Jurkat, Clone E6-1 (cell line): Measurements from ENCODE around the gene EPC2.
"Not testable (repeated sequence)": the region's sequence is repeated elsewhere in the genome, so short reads cannot be mapped to it uniquely, and the experiment has no call there.

Source experiments
- DNase-seq: peaks from one replicate; pipeline ENCODE4 v3.0.0-alpha.2; 2011; ENCODE audit warnings: low read depth, low spot score
- H3K4me3 ChIP-seq: 2 replicates; pipeline ENCODE4 v1.5.1; 2011; ENCODE audit warnings: mild to moderate bottlenecking, low read length, control low read depth, moderate library complexity

The EPC2 gene

GRCh38 chr2:148756292-148756975 lies 111.9 kb downstream of the EPC2 start:
- no peak for DNase-seq
- no peak overlapping the region for H3K4me3 ChIP-seq

DNA sequence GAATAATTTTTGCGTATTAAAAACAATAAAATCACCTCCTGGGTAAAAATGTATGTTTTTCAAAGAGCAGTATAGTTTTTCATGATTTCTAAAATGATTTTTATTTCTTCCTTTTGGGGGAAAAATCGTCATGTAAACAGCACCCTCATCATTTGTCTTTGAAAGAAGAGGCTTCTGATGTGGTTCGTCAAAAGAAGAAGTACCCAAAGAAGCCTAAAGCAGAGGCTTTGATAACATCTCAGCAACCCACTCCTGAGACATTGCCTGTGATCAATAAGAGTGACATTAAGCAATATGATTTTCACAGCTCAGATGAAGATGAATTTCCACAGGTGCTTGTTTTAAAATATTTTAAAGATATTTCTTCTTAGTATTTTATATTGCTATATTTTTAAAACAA lies 120.3 kb downstream of the EPC2 start:
- peak; percentile 28 for DNase-seq
- H3K4me3 ChIP-seq: no peak overlapping the region

DNA sequence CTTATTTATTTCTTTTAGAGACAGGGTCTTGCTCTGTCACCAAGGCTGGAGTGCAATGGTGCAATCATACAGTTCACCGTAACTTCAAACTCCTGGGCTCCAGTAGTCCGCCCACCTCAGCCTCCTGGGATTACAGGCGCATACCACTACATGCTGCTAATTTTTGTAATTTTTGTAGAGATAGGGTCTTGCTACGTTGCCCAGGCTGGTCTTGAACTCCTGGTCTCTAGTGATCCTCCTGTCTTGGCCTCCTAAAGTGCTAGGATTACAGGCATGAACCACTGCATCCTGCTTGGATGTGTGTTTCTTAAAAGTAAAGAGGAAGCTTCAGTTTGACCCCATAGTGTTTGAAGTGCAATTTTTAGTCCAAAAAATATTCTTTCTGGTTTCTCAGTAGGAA lies 125.5 kb downstream of the EPC2 start:
- no peak overlapping the region for H3K4me3 ChIP-seq
- DNase-seq: no peak

DNA sequence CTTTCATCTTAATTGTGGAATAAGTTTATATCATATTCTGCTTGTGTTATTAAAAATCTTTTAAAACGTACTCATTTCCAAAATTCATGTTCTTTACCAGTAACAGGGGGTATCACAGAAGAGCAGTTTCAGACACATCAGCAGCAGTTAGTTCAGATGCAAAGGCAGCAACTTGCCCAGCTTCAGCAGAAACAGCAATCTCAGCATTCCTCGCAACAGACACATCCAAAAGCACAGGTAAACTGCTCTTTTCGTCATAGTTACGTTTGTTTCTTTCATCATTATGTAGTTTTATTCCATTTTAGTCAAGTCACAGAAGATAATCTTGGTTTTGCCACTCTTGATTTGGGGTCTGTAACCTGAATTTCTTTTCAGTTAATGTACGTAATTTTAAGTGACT lies 137.0 kb downstream of the EPC2 start:
- no peak overlapping the region for H3K4me3 ChIP-seq

DNA sequence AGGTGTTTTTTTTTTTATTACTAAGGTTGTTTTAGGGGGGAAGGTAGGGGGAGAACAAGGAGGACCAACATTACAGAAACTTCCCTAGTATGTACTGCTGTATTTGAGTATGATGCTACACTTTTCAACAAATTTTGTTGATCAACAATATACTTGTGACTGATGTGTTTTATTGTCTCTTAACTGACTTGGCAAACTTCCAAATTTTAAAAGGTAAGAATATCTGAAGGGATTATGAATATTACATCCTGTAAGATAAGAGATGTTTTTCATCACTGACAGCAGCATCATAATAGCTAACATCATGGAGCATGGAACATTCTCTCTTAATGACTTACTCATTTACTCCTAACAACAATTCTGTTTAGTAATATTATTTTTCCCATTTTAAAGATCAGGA lies 144.5 kb downstream of the EPC2 start:
- H3K4me3 ChIP-seq: no peak overlapping the region
- DNase-seq: no peak

More for the DNA sequence above, 137.0 kb downstream of the EPC2 start:
- DNase-seq: no peak

DNA sequence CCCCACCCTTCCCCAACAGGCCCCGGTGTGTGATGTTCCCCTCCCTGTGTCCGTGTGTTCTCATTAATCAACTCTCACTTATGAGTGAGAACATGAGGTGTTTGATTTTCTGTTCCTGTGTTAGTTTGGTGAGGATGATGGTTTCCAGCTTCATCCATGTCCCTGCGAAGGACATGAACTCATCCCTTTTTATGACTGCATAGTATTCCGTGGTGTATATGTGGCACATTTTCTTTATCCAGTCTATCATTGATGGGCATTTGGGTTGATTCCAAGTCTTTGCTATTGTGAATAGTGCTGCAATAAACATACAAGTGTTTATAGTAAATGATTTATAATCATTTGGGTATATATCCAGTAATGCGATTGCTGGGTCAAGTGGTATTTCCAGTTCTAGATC lies 145.6 kb downstream of the EPC2 start:
- not testable (repeated sequence) for H3K4me3 ChIP-seq, DNase-seq

- no peak overlapping the region for H3K4me3 ChIP-seq
- DNase-seq: no peak
Observed at GRCh38 chr2:148794558-148794957, 150.0 kb downstream of the EPC2 start.

GRCh38 chr2:148796735-148797512 lies 152.4 kb downstream of the EPC2 start:
- H3K4me3 ChIP-seq: no peak overlapping the region
- DNase-seq: peak; percentile 19

DNA sequence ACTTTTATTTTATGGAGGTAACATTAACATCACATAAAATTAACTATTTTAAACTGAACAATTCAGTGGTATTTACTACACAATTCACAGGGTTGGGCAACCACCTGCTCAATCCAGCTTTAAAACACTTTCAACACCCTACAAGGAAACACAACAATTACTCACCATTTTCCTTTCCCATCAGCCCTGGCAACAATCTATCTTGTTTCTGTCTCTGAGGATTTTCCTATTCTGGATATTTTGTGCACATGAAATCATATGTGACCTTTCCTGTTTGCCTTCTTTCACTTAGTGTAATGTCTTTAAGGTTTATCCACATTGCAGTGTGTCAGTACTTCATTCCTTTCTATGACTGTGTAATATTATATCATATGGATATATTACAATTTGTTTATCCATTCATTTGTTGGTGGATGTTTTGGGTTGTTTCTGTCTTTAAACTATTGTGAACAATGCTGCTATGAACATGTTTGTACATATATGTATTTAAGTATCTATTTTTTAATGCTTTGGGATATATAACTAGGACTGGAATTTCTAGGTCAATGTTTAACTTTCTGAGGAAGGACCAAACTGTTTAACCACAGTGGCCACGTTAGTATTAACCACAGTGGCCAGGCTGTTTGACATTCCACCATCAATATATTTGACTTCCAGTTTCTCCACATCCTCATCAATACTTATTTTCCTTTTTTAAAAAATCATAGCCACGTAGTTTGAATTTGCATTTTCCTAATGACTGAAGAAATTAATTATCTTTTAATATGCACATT lies 158.1 kb downstream of the EPC2 start:
- no peak overlapping the region for H3K4me3 ChIP-seq
- DNase-seq: no peak

GRCh38 chr2:148810081-148810480 lies 165.5 kb downstream of the EPC2 start:
- no peak for DNase-seq

DNA sequence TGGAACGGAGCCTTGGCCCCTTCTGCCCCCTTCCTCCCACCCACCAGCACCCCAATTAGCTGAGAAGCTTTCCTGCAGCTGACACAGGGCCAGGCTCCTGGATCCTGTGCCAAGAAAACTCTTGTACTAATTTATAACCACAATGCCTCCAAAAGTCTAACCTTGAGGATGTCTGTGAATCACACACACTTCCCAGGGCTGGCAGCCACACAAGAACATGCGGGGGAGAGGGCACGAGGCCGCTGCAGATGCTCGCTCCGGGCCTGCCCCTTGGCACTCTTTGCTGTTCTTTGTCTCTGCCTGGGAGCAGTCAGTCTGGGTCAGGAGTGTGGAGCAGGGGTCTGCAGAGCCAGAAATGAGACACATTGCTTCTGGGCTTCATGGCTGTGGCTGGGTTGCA lies 167.8 kb downstream of the EPC2 start:
- DNase-seq: no peak

More at GRCh38 chr2:148810081-148810480, 165.5 kb downstream of the EPC2 start:
- no peak overlapping the region for H3K4me3 ChIP-seq

GRCh38 chr2:148813603-148814065 lies 169.1 kb downstream of the EPC2 start:
- DNase-seq: no peak

More for the DNA sequence above, 167.8 kb downstream of the EPC2 start:
- no peak overlapping the region for H3K4me3 ChIP-seq

GRCh38 chr2:148814143-148814859 lies 169.8 kb downstream of the EPC2 start:
- no peak for DNase-seq
- no peak overlapping the region for H3K4me3 ChIP-seq

More at GRCh38 chr2:148813603-148814065, 169.1 kb downstream of the EPC2 start:
- no peak overlapping the region for H3K4me3 ChIP-seq

DNA sequence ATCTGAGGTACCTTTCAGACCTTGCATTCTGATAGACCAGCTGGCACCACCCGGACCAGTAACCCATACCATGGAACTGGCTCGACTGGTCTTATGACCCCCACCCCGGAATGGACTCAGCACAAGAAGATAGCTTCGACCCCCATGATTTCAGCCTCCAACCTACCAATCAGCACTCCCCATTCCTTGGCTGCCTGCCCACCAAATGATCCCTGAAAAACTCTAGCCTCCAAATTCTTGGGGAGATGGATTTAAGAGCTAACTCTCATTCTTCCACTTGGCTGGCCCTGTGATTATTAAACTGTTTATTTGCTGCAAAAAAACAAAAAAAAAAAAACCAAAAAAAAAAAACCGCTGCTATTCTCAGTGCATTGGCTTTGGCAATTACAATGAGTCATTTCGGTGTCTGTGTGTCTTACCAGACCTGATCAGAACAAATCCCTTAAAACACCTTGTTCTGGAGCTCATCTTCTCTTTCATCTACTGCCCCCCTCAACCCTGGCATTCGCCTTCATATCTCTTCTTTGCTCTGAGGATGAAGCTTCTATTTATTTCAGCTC lies 170.4 kb downstream of the EPC2 start:
- no peak overlapping the region for H3K4me3 ChIP-seq
- DNase-seq: no peak

DNA sequence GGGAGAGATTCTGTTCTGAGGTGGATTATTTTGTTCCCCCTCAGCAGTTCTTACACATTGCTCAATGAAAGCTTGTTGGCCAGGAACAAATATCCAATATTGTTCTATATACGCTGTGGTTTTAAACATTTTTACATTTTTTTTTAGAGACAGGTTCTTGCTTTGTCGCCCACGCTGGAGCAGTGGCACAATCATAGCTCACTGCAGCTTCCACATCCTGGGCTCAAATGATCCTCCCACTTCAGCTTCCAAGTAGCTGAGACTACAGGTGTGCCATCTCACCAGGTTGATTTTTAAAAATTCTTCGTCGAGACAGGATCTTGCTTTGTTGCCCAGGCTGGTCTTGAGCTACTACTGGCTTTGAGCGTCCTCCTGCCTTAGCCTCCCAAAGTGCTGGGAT lies 171.6 kb downstream of the EPC2 start:
- H3K4me3 ChIP-seq: no peak overlapping the region
- DNase-seq: no peak

- H3K4me3 ChIP-seq: peak overlapping the region; percentile 18
- no peak for DNase-seq
Observed at GRCh38 chr2:148817210-148817708, 172.7 kb downstream of the EPC2 start.

GRCh38 chr2:148819019-148819585 lies 174.6 kb downstream of the EPC2 start:
- no peak for DNase-seq
- no peak overlapping the region for H3K4me3 ChIP-seq

DNA sequence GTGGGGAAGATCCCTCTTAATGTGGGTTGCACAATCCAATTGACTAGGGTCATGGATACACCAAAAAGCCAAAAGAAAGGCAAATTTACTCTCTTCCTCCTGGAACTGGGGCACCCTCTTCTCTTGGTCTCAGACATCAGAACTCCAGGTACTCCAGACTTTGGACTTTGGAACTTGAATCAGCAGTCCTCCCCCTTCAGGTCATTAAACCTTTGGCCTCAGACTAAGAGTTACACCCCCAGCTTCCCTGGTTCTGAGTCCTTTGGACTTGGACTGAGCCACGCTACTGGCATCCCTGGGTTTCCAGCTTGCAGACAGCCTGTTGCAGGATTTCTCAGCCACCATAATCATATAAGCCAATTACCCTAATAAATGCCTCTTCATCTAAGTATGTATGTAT lies 179.6 kb downstream of the EPC2 start:
- no peak overlapping the region for H3K4me3 ChIP-seq
- DNase-seq: no peak
